CD4-positive, alpha-beta T cell treated with Interleukin-6 for 4 hours (primary cell): ENCODE data around the gene IL17RE.
A peak's percentile ranks its signal among the peaks of the same experiment; 100 is the strongest.
"Not testable (repeated sequence)": the region's sequence is repeated elsewhere in the genome, so short reads cannot be mapped to it uniquely, and the experiment has no call there.

Experiments
- DNase-seq: peaks from one replicate; pipeline ENCODE4 v3.0.0-alpha.2; 2020; ENCODE audit warnings: mixed read lengths

The IL17RE gene

GRCh38 chr3:9883706-9884554 is 18.7 kb upstream of the IL17RE start:
- DNase-seq = no peak

GRCh38 chr3:9884555-9885165 is 18.0 kb upstream of the IL17RE start:
- DNase-seq = no peak

- no peak for DNase-seq
These were observed 16.3 kb upstream of the IL17RE start for GRCh38 chr3:9886328-9886727.

- no peak for DNase-seq
These were observed 15.2 kb upstream of the IL17RE start for GRCh38 chr3:9887480-9887879.

DNA sequence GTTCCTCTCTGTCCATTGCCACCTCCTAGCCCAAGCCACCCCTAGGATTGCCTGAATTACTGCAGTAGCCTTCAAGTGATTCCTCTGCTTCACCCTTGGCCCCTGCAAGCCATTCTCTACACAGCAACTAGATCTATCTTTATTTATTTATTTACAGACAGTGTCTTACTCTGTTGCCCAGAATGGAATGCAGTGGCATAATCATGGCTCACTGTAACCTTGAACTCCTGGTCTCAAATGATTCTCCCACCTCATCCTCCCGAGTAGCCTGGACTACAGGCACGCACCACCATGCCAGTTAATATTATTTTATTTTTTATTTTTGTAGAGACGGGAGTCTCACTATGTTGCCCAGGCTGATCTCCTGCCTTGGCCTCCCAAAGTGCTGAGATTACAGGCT is 14.1 kb upstream of the IL17RE start:
- no peak for DNase-seq

GRCh38 chr3:9889405-9889804 is 13.2 kb upstream of the IL17RE start:
- DNase-seq = no peak

GRCh38 chr3:9890249-9891071 is 12.2 kb upstream of the IL17RE start, which contains the start of gene JAGN1:
Gene JAGN1 (plus strand): TSS chr3:9890610. CDS start chr3:9890723, 113 bp downstream.
- peak; percentile 92 for DNase-seq

- DNase-seq = no peak
These were observed 11.5 kb upstream of the IL17RE start for GRCh38 chr3:9891072-9891622.

- DNase-seq = no peak
These were observed 8.9 kb upstream of the IL17RE start for GRCh38 chr3:9893739-9894138.

- not testable (repeated sequence) for DNase-seq
These were observed 6.9 kb upstream of the IL17RE start for GRCh38 chr3:9895715-9896114.

DNA sequence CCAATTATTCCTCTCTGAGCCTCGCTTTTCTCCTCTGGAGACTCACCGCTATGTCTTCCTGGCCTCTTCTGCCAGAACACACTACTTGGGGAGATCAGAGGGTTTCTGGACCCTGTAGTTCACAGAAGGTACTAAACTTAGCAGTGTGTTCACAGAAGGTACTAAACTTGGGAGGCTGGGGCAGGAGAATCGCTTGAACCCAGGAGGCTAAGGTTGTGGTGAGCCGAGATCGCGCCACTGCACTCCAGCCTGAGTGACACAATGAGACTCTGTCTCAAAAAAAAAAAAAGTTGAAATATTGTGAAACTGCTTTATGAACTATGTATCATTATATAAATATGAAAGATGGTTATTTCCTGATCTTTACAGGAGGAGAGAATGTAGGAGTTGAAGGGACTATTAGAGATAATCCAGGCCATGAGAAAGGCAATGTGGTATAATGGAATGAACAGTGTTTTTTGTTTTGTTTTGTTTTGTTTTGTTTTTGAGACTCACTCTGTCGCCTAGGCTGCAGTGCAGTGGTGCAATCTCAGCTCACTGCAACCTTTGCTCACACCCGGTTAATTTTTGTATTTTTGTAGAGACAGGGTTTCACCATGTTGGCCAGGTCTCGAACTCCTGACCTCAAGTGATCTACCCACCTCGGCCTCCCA is 5.8 kb upstream of the IL17RE start:
- DNase-seq = not testable (repeated sequence)

DNA sequence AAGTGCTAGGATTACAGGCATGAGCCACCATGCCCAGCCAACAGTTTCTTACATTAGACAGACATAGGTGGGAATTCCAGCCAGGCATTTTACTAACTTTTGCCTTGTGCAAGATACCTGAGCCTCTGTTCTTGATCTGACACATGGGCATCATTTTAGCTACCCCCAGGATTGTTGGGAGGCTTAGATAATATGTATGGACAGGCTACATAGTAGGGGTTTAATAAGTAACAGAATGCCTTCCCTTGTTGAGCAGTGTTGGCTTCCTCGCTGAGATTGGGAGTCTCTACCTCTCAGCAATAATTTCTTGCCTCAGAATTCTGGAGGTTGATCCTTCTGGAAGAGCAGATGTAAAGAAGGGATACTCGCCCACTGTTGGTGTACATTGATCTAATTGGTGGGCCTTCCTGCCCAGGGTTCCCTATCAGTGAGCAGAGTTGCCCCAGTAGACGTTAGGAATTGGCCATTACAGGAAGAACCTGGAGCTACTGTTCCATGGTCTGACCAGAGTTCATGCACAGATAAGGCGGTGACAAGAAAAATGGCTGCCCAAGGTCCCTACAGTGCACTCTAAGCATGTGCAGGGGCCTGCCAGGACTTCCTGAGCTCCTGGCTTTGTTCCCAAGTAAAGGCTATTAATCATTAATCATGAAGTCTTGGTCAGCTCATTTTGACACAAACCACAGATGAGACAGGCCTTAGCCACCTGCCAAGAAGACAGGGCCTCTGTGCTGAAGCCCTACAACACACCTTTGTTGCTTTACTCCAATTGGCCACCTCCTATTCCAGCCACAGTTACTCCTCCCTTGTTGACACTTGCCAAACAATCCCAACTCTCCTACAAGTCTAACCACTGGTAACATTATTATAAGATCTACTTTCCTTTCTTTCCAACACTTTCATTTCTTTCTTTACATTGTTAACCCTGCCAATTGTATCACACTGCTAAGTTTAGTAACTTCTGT is 5.0 kb upstream of the IL17RE start:
- no peak for DNase-seq

- DNase-seq = no peak
These were observed 4.0 kb upstream of the IL17RE start for GRCh38 chr3:9898467-9899241.

GRCh38 chr3:9899289-9899791 is 3.3 kb upstream of the IL17RE start:
- no peak for DNase-seq

- DNase-seq = not testable (repeated sequence)
These were observed 1.7 kb upstream of the IL17RE start for GRCh38 chr3:9900965-9901415.

DNA sequence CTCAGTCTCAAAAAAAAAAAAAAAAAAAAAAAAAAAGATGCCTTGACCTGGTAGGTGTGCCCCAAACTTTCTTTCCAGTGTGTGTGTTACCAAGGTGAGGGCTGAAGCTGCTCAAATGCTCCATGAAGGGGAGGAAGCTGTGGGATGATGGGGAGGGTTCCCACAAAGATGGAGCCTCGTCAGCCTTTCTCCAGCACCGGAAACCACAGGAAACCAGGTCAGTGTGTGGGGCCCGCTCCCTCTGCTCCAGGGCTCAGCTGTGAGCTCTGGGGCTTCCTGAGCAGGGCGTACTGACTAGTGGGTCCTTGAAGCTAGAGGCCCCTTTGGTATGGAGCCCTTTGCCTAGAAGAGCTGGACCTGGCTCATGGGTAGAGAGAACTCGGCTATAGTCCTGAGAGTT is 681 bp upstream of the IL17RE start:
- peak; percentile 46 for DNase-seq

GRCh38 chr3:9903238-9903624 is 583 bp downstream of the IL17RE start:
- peak; percentile 14 for DNase-seq

DNA sequence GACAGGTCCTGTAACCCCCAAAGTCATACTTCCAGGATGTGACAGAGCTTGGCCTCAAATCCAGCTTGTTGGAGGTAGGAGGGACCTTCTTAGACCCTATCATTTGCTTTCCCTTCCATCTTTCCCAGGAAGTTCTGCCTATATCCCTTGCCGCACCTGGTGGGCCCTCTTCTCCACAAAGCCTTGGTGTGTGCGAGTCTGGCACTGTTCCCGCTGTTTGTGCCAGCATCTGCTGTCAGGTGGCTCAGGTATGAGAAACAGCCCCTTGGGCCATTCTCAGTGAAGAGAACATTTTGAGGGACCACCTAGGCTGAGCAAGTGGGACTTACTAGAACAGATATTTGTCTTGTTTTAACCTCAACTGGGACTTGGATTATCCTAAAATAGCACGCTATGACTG is 1.3 kb downstream of the IL17RE start:
- DNase-seq = no peak

DNA sequence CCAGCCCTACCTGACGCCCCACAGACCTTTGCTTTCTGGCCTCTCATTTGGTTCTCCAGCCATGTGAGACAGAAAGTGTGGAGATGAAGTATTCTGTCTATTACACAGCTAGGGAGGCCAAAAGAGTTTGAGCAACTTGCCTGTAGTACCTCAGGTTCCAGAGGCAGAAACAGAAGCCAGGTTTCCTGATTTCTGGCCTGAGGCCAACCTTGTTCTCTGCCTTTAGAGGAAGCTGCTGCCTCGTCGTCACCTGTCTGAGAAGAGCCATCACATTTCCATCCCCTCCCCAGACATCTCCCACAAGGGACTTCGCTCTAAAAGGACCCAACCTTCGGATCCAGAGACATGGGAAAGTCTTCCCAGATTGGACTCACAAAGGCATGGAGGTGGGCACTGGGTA is 3.8 kb downstream of the IL17RE start:
- DNase-seq = no peak

GRCh38 chr3:9908286-9908685 is 5.6 kb downstream of the IL17RE start:
- DNase-seq = no peak
